HG03039 (cell line): ENCODE results near the gene USP6NL.
"Not testable (repeated sequence)": the region's sequence is repeated elsewhere in the genome, so short reads cannot be mapped to it uniquely, and the experiment has no call there.

ENCODE experiments used
- ATAC-seq: cut with Tn5 transposase; IDR thresholded peaks from one replicate; pipeline ENCODE4 v1.9.1; 2021; ENCODE audit warnings: mild to moderate bottlenecking, moderate library complexity; ENCODE audit not compliant: unreplicated experiment

The USP6NL gene

GRCh38 chr10:11520892-11521291, 90.6 kb downstream of the USP6NL start:
- ATAC-seq: no peak

DNA sequence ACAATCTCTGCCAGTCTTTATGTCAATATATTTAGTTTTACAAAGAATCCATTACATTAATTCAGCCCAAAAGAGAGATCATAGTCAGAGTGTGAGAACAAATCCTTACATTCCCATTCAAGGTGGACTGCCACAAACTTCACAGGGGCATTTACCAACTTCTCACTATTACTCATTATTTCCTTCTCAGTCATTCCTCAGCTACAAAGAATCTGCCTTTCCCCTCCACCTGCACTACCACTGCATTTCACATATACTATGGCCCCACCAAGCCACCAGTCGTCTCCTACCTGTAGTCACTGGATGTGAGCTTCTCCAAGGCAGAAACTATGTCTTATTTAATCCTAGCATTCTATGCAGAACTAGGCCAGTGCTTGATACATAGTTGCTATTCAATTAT, 94.3 kb downstream of the USP6NL start:
- peak; percentile 53 for ATAC-seq

GRCh38 chr10:11516431-11516746, 95.1 kb downstream of the USP6NL start:
- peak; percentile 66 for ATAC-seq

GRCh38 chr10:11515596-11516430, 95.6 kb downstream of the USP6NL start:
- ATAC-seq: peak; percentile 38

DNA sequence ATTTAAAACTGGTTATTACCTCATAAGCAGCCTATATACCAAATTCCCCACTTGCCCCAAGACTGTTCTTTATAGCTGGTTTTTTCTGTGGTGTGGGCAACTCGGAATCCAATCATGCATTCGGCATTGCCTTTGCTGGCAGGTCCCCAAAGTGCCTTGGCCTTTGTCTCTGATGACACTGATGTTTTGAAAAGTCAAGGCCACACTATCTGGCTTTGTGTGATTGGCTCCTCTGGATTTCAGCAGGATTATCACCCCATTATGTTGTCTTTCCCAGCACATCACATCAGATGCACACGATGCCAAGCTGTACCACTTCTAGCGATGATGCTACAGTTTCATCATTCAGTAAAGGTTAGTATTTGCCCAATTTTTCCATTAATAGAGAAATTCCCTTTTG, 97.7 kb downstream of the USP6NL start:
- no peak for ATAC-seq

DNA sequence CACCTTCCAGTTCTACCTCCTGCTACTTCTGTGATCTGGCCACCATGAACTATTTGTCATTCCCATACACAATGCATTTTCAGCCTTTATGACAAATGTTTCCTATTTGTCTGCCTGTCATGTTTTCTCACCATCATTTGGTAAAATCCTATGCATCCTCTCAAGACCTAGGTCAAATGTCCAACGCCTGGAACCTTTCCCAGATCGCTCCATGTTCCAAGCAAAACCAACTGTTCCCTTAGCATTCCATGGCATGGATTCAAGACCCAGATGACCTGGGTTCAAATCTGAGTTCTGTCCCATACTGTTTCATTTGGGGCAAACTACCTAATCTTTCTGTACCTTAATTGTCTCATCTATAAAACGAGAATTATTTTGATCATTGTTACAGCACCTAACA, 98.9 kb downstream of the USP6NL start:
- ATAC-seq: no peak

DNA sequence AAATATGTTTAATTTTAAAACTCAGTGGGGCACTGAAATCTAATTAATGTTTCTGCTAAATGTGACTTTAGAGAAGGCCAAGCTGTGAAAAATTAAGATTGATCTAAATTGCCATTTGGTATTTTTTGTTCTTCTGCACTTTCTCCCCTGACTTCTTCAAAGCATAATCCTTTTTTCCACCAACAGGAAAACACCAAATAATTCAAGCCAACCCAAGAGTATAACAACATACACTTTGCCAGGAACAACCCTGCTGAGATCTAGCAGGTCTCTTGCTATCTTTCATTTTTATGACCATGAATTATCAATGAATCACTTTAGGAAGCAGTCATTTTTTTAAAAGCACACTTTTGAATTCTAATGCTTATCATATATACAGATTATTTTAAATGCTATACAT, 100.1 kb downstream of the USP6NL start:
- no peak for ATAC-seq

DNA sequence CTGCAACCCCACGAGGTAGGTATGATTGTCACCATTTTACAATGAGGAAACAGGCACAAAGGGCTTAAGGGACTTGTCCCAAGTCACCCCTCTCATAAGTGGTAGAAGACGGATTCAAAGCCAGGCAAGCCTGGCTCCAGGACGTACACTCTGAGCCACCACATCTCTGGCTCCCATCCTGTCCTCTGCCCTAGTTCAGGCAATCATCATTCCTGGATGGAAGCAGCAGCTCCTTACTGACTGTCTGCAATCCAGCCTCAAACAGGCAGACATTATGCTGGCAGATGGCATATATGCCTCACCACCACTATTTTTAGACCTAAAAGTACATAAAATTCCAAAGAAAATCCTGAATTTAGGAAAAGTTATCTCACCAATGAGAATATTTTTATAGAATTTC, 100.7 kb downstream of the USP6NL start:
- ATAC-seq: no peak

GRCh38 chr10:11510281-11510680, 101.2 kb downstream of the USP6NL start:
- no peak for ATAC-seq

- ATAC-seq: no peak
These were observed 102.4 kb downstream of the USP6NL start for GRCh38 chr10:11509036-11509435.

DNA sequence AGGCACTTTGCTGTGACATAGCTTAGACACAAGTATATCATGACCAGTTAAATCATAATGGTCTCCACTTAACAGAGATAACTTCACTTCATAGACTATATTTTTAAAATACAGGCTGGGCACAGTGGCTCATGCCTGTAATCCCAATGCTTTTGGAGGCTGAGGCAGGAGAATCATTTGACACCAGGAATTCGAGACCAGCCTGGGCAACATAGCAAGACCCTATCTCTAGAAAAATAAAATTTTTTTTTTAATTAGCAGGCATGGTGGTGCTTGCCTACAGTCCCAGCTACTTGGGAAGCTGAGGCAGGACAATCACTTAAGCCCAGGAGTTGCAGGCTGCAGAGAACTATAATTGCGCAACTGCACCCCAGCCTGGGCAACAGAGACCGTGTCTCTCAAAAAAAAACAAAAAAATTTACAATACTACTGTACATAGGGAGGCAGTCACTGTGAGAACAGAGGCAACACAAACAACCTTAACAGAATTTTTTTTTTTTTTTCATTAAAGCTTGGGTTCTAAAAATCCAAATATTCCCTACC, 105.1 kb downstream of the USP6NL start:
- no peak for ATAC-seq

DNA sequence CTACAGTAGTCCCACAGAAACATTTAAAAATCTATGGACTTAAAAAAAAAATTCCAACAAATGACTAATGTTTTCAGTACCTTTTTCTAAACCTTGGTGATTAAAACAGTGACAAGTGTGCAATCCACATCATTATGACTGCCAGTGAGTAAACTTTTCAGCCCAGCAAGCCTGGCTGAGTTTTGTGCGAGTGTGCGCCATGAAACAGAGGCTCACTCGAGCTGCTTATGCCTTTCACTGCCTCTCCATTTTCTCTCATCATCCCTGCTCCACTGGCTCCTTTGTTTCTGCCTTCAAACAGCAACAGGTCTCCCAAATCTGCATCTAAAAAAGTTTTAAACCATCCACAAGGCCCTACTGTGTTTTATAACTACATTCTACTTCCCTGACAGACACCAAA, 105.8 kb downstream of the USP6NL start:
- no peak for ATAC-seq

GRCh38 chr10:11504566-11505285, 106.7 kb downstream of the USP6NL start:
- no peak for ATAC-seq

GRCh38 chr10:11501600-11501999, 109.8 kb downstream of the USP6NL start:
- no peak for ATAC-seq

- ATAC-seq: no peak
These were observed 111.9 kb downstream of the USP6NL start for GRCh38 chr10:11499425-11500071.

GRCh38 chr10:11498399-11498798, 113.1 kb downstream of the USP6NL start:
- ATAC-seq: no peak

- not testable (repeated sequence) for ATAC-seq
These were observed 116.5 kb downstream of the USP6NL start for GRCh38 chr10:11494923-11495322.

DNA sequence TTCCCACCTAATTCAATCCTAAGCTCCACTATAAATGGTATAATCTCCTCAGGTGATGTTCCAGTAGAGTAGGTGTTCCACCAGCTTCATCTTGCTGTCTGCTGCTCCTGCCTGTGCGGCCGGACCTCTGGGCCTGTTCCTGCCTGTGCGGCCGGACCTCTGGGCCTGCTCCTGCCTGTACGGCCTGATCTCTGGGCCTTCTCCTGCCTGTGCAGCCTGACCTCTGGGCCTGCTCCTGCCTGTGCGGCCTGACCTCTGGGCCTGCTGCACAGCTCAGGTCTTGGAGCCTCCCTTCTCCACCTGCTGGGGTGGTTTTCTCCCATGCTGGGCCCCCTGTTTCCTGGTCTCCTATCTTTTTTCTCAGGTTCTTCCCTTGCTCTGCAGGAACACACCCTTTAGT, 117.8 kb downstream of the USP6NL start:
- no peak for ATAC-seq

GRCh38 chr10:11491087-11491486, 120.4 kb downstream of the USP6NL start:
- no peak for ATAC-seq

DNA sequence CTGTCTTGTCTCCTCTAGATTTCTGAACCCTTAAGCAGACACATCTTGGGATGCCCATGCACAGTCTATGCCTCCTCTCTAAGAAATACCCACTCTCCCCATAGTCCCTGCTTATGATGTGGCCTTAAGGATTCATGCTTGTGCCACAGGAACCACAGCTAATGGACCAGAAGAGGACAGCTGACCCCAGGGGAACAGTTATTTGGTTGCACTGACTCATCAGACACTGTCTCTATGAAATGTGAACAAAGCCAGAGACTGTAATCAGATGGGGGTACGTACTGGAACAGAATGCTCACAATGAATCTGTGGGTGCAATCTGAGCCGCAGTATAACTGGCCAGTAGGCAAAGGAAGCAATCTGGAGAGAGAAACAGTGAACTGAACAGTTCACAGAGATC, 121.9 kb downstream of the USP6NL start:
- ATAC-seq: no peak

DNA sequence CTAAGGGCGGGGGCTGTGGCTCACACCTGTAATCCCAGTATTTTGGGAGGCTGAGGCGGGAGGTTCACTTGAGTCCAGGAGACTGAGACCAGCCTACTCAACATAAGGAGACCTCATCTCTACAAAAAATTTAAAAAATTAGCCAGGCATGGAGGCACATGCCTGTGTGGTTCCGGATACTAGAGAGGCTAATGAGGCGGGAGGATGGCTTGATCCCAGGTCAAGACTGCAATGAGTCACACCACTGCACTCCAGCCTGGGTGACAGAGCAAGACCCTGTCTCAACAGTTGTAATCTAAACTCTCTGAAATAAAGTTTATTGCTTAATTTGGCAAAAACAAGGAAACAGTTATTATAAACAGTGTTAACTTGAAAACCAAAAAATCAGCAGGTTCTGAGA, 123.3 kb downstream of the USP6NL start:
- no peak for ATAC-seq
